Activated T-cell treated with anti-CD3 and anti-CD28 coated beads, Interleukin-2, amount 50 U/mL, for 1 hour (primary cell): Measurements from ENCODE around the gene MBTPS2.
"Not testable (repeated sequence)": the region's sequence is repeated elsewhere in the genome, so short reads cannot be mapped to it uniquely, and the experiment has no call there.

Source experiments
- DNase-seq: peaks from one replicate; pipeline ENCODE4 v3.0.0-alpha.2; 2020

MBTPS2 gene

GRCh38 chrX:21839334-21840192, at the start of gene MBTPS2:
TSS of gene MBTPS2 (plus strand) at chrX:21839617. CDS start at chrX:21839735, 118 bp downstream.
- DNase-seq = peak; percentile 82

- no peak for DNase-seq
Observed at GRCh38 chrX:21798677-21799219, 40.7 kb upstream of the MBTPS2 start.

GRCh38 chrX:21799767-21800166, 39.6 kb upstream of the MBTPS2 start:
- no peak for DNase-seq

GRCh38 chrX:21800344-21800770, 39.1 kb upstream of the MBTPS2 start:
- no peak for DNase-seq

- no peak for DNase-seq
Observed at GRCh38 chrX:21802054-21802670, 37.3 kb upstream of the MBTPS2 start.

- no peak for DNase-seq
Observed at GRCh38 chrX:21802839-21803238, 36.6 kb upstream of the MBTPS2 start.

GRCh38 chrX:21806691-21807090, 32.7 kb upstream of the MBTPS2 start:
- no peak for DNase-seq

GRCh38 chrX:21811832-21812231, 27.6 kb upstream of the MBTPS2 start:
- no peak for DNase-seq

GRCh38 chrX:21812628-21813027, 26.8 kb upstream of the MBTPS2 start:
- DNase-seq = no peak

GRCh38 chrX:21813612-21814368, 25.6 kb upstream of the MBTPS2 start:
- DNase-seq = no peak

GRCh38 chrX:21816136-21816535, 23.3 kb upstream of the MBTPS2 start:
- DNase-seq = no peak

GRCh38 chrX:21820170-21820569, 19.2 kb upstream of the MBTPS2 start:
- DNase-seq = not testable (repeated sequence)

- no peak for DNase-seq
Observed at GRCh38 chrX:21821875-21822274, 17.5 kb upstream of the MBTPS2 start.

- DNase-seq = no peak
Observed at GRCh38 chrX:21831496-21831895, 7.9 kb upstream of the MBTPS2 start.

GRCh38 chrX:21837056-21837455, 2.4 kb upstream of the MBTPS2 start:
- DNase-seq = no peak

- no peak for DNase-seq
Observed at GRCh38 chrX:21838937-21839333, 482 bp upstream of the MBTPS2 start.

- no peak for DNase-seq
Observed at GRCh38 chrX:21840193-21840545, 752 bp downstream of the MBTPS2 start.

- DNase-seq = no peak
Observed at GRCh38 chrX:21843179-21843578, 3.8 kb downstream of the MBTPS2 start.

- DNase-seq = no peak
Observed at GRCh38 chrX:21845096-21845495, 5.7 kb downstream of the MBTPS2 start.

GRCh38 chrX:21847342-21847741, 7.9 kb downstream of the MBTPS2 start:
- no peak for DNase-seq

- DNase-seq = no peak
Observed at GRCh38 chrX:21853578-21853977, 14.2 kb downstream of the MBTPS2 start.

- DNase-seq = no peak
Observed at GRCh38 chrX:21855937-21856415, 16.6 kb downstream of the MBTPS2 start, which contains the start of gene YY2. TSS of gene YY2 (plus strand) at chrX:21855987. CDS start at chrX:21856485, 498 bp downstream.

- no peak for DNase-seq
Observed at GRCh38 chrX:21856504-21856903, 17.1 kb downstream of the MBTPS2 start.
